ENCODE results near the gene DLK2.
A peak's percentile ranks its signal among the peaks of the same experiment; 100 is the strongest.
"Not testable (repeated sequence)": the region's sequence is repeated elsewhere in the genome, so short reads cannot be mapped to it uniquely, and the experiment has no call there.

Gene DLK2

DNA sequence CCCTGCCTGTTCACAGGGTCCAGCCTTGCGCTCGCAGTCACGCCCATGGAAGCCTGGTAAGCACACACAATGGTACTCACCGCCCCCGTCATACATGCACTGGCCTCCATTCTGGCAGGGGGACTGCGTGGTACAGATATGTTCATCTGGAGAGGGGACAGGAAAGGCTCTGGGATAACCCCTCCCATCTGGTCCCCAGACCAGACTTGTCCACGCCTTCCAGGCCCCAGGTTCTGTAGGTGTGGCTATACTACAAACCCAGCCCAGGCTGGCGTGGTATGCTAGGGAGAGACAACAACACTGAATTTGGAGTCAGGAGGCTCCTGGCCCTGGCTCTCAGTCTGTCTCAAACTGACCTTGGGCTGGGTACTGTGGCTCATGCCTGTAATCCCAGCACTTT lies 3.4 kb downstream of the DLK2 start:
- DNase-seq, result no peak

DNA sequence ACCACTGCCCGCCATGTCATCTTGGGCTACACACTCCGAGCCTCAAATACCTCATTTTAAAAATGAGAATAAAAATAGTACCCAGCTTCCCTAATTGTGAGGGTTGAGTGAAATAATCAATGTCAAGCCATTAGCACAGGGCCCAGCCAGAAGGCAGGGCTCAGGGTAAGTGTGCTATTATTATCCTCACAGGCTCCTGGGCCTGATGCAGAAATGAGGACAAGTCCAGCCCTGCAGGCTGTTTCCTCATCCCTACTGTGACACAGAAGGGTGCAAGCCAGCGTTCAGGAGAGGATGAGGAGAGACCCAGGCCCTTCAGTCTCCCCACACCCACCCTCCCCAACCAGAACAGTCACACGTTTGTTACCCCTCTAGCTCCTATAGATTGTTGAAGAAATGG lies 4.0 kb downstream of the DLK2 start:
- no peak for DNase-seq

DNA sequence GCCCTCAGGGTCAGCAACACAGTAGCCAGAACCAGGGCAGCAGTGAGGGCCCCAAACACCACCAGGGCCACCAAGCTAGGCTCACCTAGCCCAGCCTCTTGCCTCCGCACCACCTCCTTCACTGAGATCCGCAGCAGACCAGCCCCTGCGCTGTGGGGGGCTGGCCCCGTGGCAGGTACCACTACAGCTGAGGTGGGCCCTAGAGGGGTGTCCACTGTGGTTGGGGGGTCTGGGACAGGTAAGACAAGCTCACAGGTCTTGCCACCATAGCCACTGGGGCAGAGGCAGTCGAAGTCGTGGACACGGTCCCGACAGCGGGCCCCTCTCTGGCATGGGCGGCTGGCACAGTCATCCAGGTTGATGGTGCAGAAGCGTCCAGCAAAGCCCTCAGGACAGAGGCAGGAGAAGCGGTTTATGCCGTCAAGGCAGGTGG lies 4.6 kb downstream of the DLK2 start:
- no peak for DNase-seq

DNA sequence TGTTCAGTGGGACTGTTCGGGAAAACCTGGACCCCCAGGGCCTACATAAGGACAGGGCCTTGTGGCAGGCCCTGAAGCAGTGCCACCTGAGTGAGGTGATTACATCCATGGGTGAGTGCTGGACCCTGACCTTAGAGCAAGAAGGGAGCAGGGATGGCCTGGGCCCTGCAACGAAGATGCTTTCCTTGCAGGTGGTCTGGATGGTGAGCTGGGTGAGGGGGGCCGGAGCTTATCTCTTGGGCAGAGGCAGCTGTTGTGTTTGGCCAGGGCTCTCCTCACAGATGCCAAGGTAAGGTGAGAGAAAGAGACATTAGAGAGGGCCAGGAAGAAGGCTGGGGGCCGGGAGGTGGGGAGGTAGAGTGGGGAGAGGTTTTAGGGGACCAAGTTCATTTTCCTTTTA lies 6.4 kb downstream of the DLK2 start:
- DNase-seq, result no peak

DNA sequence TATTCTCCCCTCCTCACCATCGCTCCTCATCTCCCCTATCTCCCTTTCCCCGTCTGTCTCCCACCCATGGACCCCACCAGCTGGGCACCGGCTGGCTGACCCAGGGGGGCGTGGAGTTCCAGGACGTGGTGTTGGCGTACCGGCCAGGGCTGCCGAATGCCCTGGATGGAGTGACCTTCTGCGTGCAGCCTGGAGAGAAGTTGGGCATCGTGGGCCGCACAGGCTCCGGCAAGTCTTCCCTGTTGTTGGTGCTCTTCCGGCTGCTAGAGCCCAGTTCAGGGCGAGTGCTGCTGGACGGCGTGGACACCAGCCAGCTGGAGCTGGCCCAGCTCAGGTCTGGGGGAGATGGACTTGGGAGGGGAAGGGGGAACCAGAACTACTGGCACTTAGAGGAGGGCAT lies 7.7 kb downstream of the DLK2 start:
- no peak for DNase-seq

DNA sequence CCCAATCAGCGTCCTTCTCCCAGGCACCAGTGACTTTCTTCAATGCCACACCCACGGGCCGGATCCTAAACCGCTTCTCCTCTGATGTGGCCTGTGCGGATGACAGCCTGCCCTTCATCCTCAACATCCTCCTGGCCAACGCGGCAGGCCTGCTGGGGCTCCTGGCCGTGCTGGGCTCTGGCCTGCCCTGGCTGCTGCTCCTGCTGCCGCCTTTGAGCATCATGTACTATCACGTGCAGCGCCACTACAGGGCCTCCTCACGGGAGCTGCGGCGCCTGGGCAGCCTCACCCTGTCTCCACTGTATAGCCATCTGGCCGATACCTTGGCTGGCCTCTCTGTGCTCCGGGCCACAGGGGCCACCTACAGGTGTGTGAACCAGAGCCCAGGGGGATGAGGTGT lies 9.8 kb downstream of the DLK2 start:
- no peak for DNase-seq

DNA sequence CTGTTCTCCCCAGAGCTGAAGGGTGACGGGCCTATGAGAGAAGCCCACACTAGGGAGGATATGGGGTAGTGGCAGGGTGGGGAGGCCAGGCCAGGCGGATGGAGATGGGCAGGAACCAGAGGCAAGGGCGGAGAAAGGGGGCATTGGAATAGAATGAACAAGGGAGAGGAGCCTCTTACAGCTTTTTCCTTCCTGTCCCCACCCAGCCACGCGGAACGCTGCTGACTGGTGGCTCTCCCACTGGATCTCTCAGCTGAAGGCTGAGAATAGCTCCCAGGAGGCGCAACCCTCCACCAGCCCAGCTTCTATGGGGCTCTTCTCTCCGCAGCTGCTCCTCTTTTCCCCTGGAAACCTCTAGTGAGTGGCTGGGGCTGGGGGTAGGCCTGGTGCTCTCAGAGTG lies 10.8 kb downstream of the DLK2 start:
- DNase-seq, result no peak

DNA sequence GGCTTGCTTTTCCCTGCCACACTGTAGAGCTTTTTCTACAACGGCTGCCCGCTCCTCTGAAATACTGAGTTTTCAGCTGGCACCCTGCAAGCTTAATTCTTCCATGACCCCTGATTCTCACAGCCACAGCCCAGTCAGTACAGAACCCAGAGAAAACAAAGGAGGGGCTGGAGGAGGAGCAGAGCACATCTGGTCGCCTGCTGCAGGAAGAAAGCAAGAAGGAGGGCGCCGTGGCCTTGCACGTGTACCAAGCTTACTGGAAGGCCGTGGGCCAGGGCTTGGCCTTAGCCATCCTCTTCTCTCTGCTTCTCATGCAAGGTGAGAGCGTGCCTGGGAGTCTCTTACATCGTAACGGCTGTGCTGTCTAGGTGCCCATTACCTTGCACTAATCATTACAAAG lies 11.3 kb downstream of the DLK2 start:
- no peak for DNase-seq

DNA sequence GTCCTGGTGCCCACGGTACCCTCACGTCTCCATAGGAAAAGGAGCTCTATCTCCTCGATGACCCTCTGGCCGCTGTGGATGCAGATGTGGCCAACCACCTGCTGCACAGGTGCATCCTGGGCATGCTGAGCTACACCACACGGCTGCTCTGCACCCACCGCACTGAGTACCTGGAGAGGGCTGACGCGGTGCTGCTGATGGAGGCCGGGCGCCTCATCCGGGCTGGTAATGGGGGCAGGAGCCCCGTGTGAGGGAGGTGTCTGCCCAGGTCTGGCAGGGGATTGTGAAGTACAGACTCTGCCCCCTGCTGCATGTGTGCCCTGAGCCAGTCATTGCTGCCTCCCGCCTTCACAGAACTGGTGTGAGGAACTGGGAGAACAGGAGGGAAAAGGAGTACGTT lies 12.4 kb downstream of the DLK2 start:
- DNase-seq, result no peak

DNA sequence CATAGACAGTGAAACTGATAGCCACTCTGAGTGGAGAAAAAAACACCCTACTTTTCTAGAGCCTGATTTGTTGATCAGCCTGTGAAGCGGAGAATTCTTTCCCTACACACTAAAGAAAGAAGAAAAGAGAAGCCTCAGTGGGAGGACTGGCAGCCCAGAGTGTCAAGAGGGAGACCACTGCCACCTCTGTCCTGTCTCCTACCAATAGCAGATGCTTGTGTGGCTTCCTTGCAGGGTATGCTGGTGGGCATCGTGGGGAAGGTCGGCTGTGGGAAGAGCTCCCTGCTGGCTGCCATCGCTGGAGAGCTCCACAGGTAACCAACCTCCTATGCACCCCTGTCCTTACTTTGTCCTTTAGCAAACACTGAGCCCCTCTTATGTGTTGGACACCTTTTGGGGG lies 17.6 kb downstream of the DLK2 start:
- DNase-seq, result no peak

DNA sequence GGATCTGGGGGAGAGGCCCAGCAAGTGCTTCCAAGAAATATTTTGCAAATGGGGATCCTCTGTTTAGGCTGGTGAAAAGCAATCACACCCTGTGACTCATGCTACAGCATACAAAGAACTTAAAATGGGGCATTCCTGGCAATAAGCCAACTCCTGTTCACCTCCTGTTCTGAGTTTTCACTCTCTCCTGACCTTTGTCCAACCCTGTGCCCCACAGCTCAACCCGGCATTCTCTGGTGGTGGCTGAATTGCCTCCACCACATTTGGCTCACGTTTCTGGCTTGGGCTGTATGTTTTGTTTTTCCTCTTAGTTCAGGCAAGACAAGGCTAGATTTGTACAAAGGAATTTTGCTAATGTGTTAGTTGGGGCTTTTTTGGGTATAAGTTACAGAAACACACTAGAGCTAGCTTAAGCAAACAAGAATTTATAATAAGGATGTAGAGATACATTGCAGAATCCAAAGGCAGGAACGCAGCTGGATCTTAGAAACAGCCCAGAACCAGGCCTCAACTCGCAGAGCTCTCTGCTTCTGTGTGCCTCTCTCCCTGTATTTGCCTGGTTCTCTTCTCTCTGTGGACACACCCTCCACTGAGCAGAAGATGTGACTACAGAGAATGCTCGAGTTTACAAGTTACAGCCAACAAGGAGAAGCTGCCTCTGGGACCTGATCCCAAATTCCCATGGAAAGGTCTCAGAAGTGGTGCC lies 18.6 kb downstream of the DLK2 start:
- DNase-seq, result peak; percentile 66

DNA sequence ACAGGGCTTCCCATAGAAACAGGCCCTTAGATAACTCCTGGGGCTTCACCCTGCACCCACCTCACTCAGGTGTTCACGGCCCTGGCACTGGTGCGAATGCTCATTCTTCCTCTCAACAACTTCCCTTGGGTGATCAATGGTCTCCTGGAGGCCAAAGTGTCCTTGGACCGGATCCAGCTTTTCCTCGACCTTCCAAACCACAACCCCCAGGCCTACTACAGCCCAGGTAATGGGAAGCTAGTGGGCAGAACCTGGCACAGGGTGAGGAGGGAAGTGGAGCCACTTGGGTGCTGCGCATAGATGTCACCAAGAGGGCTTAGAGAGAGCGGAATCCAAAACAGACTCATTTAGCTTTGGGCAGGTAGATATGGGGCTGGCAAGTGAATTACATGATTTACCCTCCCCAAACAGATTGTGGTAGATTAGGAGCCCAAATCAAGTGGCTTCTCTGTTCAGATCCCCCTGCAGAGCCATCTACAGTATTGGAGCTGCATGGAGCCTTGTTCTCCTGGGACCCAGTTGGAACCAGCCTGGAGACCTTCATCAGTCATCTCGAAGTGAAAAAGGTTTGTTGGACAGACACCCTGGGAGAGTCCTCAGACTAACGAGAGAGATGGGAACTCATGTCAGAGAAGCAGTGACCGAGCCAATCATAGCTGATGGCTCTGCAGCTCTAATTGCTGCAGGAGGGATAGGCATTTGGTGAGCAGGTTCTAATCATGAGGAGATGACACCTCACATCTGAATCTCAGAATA lies 19.5 kb downstream of the DLK2 start:
- no peak for DNase-seq

DNA sequence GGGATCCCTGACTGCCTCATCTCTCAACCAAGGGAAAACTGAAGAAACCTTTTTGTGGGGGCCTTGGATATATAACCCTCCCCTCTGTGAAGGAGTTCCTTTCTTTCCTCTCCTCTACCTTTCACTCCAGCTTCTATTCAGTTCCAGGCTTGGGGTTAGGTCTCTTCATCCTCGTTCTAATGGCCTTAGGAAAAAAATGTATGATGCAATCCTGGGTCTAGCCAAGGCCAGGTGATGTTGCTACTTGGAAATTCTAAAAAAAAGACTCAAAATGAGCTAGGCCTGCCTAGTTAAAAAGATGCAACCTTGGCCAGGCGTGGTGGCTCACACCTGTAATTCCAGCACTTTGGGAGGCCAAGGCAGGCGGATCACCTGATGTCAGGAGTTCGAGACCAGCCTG lies 20.4 kb downstream of the DLK2 start:
- DNase-seq, result no peak

DNA sequence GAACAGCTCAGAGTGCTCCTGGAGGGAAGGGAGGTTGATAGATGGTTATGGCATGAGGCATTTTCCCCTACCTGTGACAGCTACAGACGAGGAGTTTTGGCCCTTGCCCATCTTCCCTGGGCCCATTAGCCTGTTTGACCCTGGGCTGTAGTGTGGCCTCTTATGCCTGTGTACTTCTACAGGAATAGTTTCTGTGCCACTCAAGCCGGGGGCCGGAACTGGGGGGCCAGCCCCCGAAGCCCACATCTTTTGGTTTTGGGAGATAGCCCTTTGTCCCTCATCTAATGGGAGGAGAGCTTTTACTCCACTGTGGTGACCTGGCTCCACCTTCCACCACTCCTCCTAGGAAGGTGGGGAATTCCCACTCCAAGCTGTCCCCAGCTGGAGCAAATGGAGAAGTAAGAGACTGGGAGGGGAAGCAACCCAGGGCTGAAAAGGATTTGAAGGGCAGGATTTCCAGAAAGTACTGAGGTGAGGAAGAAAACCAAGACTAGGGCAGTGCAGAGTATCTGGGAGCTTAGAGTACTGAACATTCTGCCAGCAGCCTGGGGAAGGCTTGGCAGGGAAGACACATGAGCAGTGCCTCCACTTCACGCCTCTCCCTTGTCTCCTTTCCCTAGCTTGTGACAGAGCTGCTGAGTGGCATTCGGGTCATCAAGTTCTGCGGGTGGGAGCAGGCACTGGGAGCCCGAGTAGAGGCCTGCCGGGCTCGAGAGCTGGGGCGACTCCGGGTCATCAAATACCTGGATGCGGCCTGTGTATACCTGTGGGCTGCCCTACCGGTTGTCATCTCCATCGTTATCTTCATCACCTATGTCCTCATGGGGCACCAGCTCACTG lies 21.1 kb downstream of the DLK2 start:
- DNase-seq, result no peak

DNA sequence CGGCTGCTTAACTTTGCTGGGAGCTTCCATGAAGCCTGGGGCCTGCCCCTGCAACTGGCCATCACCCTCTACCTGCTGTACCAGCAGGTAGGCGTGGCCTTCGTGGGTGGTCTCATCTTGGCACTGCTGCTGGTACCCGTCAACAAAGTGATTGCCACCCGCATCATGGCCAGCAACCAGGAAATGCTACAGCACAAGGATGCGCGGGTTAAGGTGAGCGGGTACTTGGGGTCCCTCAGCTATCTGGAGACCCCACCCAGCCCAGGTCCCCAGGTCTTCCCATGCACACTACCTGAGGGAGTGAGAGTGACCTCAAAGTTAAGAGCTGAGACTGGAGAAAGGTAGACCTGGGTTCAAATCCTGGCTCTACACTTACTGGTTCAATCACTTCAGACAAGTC lies 22.2 kb downstream of the DLK2 start:
- no peak for DNase-seq

DNA sequence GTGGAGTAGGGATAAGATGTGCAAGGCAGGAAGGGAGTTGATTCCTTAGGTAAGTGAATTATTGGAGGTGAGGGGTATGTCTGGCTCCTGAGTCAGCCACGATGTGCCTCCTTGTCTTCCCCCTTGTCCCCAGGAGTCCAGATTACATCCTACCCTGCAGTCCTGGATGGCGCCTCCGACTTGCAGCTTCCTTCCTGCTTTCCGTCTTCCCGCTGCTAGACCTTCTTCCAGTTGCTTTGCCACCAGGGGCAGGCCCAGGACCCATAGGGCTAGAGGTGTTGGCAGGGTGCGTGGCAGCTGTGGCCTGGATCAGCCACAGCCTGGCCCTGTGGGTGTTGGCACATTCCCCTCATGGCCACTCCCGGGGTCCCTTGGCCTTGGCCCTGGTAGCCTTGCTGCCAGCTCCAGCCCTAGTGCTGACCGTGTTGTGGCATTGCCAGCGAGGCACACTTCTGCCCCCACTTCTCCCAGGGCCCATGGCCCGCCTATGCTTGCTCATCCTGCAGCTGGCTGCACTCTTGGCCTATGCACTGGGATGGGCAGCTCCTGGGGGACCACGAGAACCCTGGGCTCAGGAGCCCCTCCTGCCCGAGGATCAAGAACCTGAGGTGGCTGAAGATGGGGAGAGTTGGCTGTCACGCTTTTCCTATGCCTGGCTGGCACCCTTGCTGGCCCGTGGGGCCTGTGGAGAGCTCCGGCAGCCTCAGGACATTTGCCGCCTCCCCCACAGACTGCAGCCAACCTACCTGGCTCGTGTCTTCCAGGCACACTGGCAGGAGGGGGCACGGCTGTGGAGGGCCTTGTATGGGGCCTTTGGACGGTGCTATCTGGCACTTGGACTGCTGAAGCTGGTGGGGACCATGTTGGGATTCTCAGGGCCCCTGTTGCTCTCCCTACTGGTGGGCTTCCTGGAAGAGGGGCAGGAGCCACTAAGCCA lies 23.1 kb downstream of the DLK2 start:
- no peak for DNase-seq

DNA sequence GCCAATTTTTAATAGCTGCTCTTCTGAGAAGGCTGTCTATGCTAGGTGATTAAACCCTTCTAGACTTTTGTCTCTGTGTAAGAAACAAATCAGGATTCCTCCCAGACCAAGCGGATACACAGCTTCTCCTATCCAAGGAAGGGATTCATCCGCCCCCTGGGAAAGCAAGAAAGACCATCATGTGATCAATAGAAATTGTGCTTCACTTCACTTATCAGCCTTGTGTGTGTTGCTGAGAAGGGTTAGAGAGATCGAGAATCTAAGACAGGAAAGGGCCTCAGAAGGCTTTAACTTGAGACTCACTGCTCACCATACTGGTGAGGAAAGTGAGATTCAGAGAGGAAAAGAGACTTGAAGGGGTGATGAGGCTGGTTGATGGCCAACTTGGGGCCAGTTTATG lies 26.5 kb downstream of the DLK2 start:
- no peak for DNase-seq

DNA sequence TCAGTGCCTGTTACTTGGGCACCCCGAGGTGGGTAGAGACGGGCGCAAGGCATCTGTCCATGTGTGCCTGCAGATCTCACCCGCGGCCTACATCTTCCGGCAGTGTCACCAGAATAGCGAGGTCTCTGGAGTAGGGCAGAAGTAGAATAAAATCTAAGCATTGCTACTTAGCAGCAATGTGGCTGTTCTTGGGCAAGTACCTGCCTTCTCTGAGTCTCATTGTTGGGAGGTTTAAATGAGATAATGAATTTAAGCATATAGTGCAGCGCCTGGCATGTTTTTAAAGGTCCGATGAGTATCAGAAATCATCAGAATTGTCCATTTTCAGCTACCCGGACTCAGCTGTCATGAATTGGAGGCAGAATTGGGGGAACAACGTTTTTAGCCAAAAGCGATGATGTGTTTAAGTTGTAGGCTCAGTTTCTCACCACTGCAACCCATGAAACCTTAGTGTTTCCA lies 27.2 kb downstream of the DLK2 start:
- no peak for DNase-seq

DNA sequence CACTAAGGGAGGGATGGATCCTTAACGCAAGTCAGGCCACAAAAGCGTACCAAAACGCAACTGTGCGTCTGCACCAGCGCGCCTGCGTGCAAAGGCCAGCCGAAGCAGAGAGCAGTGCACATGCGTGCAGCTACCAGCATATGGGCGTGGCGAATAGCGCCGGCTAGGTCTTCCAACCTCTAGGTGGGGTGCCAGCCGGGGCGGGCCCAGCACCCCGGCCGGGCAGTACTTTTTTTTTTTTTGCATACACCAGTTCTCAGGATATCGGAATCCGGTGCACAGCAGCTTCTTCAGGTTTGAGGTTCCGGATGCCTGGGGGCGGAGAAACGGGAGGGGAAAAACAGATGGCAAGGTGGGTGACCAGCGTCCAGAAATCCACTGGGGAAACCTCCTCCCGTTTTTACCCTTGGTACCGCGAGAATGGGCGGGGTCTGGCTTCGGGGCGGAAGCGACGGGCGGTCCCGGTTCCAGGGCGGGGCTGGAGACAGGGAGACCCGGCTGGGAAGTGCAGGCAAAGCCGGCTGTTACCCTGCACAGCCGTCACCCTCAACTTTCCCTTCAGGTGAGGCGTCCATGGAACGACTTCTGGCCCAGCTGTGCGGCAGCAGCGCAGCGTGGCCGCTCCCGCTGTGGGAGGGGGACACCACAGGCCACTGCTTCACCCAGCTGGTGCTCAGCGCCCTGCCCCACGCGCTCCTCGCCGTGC lies 27.8 kb downstream of the DLK2 start, which contains the start of gene ABCC10:
Gene ABCC10, plus strand, starts transcription at position 136 of the 706 bp plus-strand sequence. Its CDS starts 438 bp downstream, at position 574.
- peak; percentile 98 for DNase-seq

DNA sequence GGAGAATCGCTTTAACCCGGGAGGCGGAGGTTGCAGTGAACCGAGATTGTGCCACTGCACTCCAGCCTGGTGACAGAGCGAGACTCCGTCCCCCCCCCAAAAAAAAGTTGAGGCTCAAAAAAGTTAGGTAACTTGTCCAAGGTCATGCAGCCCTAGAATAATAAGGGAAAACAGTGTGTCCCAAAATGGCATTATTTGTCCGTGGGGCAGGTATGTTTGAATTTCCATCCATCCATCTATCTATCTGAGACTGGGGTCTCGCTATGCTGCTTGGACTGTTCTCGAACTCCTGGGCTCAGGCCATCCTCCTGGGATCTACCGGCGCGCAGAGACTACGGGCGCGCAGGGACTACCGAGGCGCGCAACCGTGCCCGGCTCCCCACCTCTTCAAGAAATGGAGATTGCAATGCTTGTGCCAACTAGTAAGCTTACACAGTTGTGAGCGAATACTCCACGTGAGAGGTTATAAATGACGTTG lies 28.4 kb downstream of the DLK2 start:
- DNase-seq, result no peak

DNA sequence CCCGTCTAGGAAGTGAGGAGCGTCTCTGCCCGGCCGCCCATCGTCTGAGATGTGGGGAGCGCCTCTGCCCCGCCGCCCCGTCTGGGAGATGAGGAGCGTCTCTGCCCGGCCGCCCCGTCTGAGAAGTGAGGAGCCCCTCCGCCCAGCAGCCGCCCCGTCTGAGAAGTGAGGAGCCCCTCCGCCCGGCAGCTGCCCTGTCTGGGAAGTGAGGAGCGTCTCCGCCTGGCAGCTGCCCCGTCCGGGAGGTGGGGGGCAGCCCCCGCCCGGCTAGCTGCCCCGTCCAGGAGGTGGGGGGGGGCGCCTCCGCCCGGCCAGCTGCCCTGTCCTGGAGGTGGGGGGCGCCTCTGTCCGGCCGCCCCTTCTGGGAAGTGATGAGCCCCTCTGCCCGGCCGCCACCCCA lies 30.3 kb downstream of the DLK2 start:
- not testable (repeated sequence) for DNase-seq

DNA sequence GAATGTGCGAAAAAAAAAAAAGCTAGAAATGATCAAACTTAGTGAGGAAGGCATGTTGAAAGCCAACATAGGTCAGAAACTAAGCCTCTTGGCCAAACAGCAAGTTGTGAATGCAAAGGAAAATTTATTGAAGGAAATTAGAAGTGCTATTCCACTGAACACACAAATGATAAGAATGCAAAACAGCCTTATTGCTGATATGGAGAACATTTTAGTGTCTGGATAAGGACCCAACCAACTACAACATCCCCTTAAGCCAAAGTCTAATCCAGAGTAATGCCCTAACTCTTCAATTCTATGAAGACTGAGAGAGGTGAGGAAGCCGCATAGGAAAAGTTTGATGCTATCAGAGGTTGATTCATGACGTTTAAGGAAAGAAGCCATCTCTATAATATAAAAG lies 33.5 kb downstream of the DLK2 start:
- no peak for DNase-seq
